Activated gamma-delta T cell treated with anti-CD3 and anti-CD28 coated beads, Interleukin-2, amount 50 U/mL, for 16 hours (primary cell): Measurements from ENCODE around the gene POU2F3.
"Not testable (repeated sequence)": the region's sequence is repeated elsewhere in the genome, so short reads cannot be mapped to it uniquely, and the experiment has no call there.

Source experiments
- DNase-seq: peaks from one replicate; pipeline ENCODE4 v3.0.0-alpha.2; 2020; ENCODE audit warnings: low read depth

POU2F3 gene

GRCh38 chr11:120253377-120253776, 13.4 kb downstream of the POU2F3 start:
- not testable (repeated sequence) for DNase-seq

DNA sequence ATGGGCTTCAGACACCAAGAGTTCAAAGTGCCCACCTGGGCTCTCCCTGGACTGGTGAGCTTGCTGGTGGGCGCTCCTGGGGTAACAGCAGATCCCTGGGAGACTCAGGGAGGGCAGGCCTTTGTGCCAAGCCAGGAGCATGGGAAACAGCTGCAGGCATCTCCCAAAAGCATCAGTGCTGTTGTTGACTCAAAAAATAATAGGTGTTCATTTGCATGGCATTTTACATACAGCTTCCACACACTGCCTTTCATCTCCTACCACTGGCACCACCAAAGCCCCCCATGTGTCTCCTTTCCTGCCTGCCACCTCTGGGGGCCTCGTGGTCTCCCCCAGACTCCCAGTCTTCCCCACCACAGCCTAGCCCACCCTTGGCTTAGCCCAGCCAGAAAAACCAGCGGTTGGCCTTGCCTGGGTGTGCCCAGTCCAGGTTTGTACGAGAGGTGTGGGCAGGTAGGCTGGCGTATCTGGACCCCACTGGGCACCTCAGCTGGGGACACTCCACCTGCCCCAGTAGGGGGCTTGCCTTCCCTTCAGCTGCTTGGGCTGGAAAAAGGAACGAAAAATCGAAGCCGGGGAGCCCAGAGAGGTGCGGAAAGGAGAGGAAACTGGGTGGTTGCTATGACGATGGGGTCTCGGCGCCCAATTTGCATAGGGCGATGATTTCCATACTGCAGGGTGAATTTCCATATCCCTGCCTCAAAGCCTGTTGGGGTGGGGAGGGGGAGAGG, 15.0 kb downstream of the POU2F3 start:
- no peak for DNase-seq

- no peak for DNase-seq
These were observed 15.6 kb downstream of the POU2F3 start for GRCh38 chr11:120255519-120255866.

DNA sequence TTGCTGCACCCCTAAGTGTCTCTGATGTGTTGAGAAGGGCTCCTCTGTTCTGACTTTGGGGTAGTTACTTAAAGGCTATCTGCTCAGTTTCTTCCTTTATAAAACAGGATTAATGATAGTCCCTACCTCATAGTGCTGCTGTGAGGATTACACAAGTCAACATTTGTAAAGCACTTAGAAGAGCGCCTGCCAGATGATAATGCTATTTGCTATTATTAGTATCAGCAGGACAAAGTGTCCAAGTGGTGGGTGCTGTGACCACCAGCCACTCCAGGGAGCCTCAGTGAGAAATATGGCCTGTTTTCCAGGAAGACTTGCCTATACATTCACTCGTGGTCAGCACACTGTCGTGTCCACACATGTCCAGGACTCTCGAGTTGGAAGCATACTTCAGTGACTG, 16.2 kb downstream of the POU2F3 start:
- no peak for DNase-seq

DNA sequence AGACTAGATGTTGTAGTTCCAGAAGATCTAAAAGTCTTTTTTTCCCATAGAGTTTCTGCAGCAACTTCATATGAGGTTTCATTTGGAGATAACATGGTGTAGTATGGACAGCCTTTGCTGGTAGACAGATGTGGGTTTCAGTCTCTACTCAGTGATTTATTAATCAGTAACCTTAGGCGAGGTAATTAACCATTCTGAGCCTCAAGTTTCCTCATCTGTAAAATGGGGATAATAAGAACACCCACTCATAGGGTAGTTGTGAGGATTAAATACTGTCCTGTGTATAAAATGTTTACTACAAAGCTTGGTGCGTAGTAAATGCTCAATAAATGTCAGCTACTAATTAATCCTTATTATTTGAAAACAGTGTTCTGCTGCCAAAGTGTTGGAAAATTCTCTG, 16.8 kb downstream of the POU2F3 start:
- DNase-seq = no peak

GRCh38 chr11:120257346-120257745, 17.4 kb downstream of the POU2F3 start:
- DNase-seq = no peak

GRCh38 chr11:120258661-120259060, 18.7 kb downstream of the POU2F3 start:
- no peak for DNase-seq

DNA sequence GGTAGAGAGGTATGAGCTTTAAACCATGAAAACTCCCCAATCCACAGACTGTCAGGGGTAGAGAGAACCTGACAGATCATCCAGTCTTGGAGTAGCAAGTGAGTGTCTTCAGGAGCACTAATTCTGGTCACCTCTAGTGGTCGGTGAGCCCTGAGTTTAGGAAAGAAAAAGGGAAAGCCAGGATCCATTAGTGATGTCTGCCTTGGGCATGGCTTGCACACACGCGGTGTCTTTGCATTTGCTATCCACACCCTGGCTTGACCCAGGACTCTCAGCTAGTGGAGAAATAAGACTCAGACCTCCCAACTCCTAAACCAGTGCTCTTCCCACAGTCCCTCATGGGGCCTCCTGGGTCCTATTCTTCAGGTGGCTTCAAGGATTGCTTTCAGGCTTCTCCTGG, 19.3 kb downstream of the POU2F3 start:
- DNase-seq = no peak

- DNase-seq = no peak
These were observed 20.1 kb downstream of the POU2F3 start for GRCh38 chr11:120259988-120260565.

DNA sequence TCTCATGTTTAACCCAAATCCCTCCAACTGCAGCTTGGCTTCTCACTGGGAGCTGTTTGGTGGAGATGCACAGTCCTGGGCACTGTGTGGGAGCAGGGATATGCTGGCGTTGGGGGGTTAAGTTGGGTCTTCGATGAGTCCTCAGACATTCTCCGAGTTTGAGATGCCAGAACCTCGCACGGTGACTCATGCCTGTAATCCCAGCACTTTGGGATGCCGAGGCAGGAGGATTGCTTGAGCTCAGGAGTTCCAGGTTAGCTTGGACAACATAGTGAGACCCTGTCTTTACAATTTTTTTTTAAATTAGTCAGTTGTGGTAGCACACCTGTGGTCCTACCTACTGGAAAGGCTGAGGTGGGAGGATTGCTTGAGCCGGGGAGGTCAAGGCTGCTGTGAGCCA, 20.7 kb downstream of the POU2F3 start:
- DNase-seq = no peak

DNA sequence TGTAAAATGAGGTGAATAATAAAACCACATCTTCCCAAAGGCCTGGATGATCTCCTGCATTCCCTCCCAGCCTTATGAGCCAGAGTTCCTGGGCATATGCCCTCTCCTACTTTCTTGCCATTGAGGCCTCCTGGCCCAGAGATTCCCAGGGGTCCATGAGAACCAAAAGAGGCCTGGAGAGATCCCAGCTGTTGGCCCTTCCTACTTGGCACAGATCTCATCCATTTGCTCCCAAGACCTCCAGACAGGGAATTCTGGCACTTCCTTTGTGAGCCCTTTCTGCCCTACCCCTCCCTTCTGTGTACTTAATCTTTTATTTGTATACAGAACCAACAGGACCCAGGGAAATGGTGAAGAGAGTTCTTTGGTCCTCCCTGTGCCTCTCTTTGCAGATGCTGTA, 21.4 kb downstream of the POU2F3 start:
- DNase-seq = no peak

DNA sequence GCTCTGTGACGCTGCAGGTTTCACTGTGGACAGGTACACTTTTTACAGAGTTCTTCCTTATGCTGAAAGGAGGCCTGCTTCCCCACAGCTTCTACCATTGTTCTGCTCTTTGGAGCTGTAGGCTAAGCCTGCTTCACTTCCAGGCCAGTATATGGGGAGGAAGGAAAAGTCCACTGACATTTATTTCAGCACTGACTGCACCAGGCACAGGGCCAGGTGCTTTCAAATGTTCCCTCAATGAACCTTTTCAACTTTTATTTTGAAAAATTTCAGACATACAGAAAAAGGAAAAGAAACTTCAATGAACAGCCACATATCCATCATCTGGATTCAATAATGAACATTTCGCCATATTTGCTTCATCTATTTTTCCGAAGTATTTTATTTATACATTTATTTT, 22.0 kb downstream of the POU2F3 start:
- no peak for DNase-seq

DNA sequence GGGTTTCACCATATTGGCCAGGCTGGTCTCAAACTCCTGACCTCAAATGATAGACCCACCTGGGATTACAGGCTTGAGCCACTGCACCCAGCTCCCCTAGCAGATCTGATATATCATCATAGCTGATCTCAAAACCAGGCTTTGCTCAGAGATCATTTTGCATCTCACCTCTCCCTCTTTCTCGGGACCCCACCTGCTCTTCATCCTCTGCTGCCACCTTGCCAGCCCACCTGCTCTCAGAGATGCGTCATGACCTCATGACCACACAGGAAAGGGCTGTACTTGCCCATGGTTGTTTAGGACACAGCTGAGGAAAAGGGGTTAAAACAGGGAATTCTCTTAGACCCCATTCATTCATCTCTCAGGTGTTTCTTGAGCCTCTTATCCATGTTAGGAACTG, 27.4 kb downstream of the POU2F3 start:
- no peak for DNase-seq

DNA sequence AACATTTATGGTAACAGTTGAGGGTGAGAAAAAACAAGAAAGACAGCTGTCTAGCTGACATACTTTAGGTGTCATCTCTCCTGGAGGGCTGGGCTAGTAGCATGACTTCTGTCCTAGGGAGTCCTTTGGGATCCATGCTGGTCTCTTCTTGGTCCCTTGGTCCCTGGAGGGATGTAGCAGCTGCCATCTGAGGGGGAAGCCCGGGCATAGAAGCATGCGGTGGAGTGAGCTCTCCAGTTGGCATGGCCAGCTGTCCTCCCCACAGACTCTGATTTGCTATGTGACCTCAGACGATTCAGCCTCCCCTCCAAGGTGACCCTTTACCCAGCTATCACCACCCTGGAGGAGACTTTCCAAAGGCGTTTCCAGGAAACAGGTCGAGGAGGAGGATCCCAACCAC, 28.7 kb downstream of the POU2F3 start:
- no peak for DNase-seq

DNA sequence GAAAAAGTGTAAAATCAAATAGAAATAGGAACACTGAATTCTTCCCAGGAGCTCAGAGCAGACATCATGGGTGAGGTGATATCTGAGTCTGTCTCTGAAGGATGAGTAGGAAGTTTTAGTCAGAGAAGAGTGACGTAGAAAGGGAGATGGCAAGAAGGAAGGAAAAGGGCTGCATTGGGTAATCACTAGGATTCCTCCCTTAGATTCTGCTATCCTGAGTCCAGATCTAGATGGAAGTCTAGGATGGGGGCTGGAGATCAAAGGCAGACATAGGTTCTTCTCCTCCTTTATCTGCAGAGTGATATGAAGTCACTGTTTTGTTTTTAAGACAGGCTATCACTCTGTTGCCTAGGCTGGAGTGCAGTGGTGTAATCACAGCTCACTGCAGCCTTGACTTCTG, 30.4 kb downstream of the POU2F3 start:
- no peak for DNase-seq

GRCh38 chr11:120271672-120272071, 31.7 kb downstream of the POU2F3 start:
- DNase-seq = no peak

- DNase-seq = no peak
These were observed 32.4 kb downstream of the POU2F3 start for GRCh38 chr11:120272303-120272702.

DNA sequence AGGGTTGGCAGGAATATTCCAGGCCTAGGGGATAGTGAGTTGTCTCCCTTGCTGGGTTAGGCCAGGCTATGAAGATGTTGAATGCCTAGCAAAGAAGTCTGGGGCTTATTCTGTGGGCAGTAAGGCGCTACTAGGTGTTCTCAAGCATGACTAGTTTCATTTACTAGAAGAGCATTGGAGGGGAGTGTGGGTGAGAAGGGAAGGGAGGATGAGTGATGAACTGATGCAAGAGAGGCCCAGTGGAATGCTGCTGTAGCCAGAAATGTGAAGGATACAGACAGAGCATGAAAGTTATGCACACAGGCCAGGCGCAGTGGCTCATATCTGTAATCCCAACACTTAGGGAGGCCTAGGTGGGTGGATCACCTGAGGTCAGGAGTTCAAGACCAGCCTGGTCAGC, 33.5 kb downstream of the POU2F3 start:
- DNase-seq = no peak

DNA sequence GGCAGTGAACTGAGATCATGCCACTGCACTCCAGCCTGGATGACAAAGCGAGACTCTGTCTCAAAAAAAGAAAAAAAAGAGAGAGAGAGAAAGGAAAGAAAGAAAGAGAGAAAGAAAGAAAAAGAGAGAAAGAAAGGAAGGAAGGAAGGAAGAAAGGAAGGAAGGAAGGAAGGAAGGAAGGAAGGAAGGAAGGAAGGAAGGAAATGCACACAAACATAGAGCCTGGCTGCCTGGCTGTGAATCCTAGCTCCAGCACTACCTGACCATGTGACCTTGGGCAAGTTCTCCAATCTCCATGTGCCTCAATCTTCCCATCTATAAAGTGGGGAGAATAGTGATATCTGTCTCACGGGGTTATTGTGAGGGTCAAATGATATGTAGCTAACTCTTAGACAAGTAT, 34.0 kb downstream of the POU2F3 start:
- DNase-seq = not testable (repeated sequence)

DNA sequence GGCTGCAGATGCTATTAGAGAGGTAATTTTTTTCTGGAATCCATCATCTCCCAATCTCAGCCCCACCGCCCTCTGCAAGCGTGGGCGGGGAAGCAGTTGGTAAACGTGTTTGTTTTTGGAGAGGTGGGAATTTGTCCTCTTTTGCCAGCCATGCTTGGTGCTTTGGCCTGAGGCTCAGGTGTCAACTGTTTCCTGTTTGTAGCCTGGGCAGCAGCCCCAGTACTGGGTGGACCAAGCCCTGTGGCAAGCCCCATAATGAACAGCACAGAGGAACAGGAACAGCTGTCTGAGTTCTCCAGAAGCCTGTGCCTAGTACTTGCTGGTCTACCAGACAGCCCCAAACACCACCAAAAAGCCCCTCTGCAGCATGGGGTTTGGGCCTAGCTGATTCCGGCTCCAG, 39.6 kb downstream of the POU2F3 start:
- no peak for DNase-seq

DNA sequence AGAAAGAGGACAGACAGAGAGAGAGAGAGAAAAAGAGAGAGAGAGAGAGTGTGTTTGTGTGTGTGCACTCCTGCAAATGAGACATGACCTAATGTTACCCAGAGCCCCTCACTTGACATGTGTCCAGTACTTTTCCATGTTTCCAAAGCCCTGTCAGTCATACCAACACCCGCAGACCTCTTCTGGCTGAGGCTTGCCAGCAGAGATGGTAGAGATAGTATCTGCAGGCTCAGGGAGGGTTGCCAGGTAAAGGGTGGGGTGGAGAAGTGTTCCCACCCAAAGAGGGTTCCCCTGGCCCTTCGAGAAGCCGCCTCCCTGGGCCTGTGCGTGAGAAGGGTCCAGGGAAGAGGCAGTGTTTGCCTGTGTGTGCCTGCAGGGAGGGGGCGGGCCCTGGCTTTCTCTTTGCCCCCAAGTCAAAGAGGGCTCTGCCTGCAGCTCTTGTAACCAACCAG, 40.7 kb downstream of the POU2F3 start:
- DNase-seq = no peak

DNA sequence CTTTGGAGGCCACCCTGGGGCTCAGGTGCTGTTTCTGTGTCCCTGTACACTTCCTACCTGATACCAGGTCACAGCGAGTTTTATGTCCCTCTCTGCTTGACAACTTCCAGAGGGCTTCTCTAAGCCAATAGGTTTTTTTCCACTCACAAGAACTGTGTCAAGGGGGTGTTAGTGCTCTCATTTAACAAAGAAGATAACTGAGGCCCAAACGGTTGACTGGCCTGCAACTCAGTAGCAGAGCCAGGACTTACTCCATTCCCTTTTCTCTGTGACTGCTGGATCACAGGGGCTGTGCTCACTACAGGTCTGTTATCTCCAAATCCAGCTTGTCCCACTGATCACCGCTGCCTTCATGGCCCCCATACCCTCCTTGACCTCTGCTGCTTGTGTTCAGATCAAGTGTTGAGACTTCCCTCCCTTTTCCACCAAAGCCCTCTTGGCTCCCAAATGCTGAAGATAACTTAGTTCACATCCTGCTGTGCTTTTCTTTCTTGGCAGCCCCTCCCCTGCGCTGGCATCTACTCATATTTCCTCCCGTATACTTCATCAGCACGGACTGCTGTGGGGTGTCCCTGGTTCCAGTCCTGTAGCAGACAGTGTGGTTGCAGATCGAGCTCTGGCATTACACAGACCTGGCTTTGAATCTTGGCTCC, 41.3 kb downstream of the POU2F3 start:
- DNase-seq = no peak

GRCh38 chr11:120283124-120283523, 43.2 kb downstream of the POU2F3 start:
- no peak for DNase-seq

DNA sequence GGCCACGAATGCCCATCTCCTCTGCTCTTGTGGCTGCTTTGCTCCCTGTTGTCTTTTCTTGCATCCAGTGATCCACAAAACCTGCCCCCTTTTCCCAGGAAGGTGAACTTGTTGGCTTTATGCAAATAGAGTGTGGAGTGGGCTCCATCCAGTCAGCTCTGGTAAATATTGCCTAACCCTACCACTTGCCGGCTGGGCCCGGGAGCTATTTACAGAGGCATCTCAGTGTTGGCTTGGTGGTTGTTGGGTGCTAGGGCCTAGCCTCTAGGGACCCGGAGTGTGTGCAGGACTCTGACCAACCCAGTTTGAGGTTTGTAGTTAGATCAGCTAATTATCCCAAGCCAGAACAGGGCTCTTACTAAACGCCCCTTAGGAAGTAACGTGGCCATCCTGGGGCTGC, 44.3 kb downstream of the POU2F3 start:
- DNase-seq = no peak
